ENCODE data around the gene SLC43A3.

GRCh38 chr11:57424792-57425564 is 1.9 kb downstream of the SLC43A3 start:
- TF ChIP-seq POLR2A (IDR thresholded peaks at IDR 0.05) (no peak), CTCF (IDR thresholded peaks at IDR 0.05) (no peak)

Measured in ovary (tissue), 3 donors.